Adipose tissue (tissue), 3 donors: ENCODE measurements around the gene NPLOC4. TPM values are rescaled to one million over a fixed set of nuclear protein-coding genes. Genes with fewer than 3 reads are reported as not detected.
"Not testable (repeated sequence)": the region's sequence is repeated elsewhere in the genome, so short reads cannot be mapped to it uniquely, and the experiment has no call there.

Experiments used
- H3K27ac ChIP-seq: one replicate; pipeline ENCODE4 v1.5.1; 2013; ENCODE audit warnings: low read depth, low read length
- WGBS, 3 donors: extraction: QIAGEN DNeasy Blood & Tissue Kit; methylation state at CpG; one replicate each; pipeline ENCODE4 v1.1.7; 2013; 5-methylcytosine and 5-hydroxymethylcytosine counted together
- polyA plus RNA-seq, 3 donors: library from polyadenylated mRNA; stranded (reverse); fragments of 200-250 nt; gene quantifications; one replicate each; pipeline ENCODE4 v1.2.3, GENCODE V29; 2013
- donor health status: healthy with polysubstance abuse.
- donor health status: Bipolar disorder and iron deficiency.
- donor health status: healthy.

The NPLOC4 gene
- polyA plus RNA-seq, 3 donors: 21.9 to 53.4 (median 30.8) TPM

GRCh38 chr17:81607431-81607830 is 29.5 kb downstream of the NPLOC4 start:
- WGBS, 3 donors: 78 to 87% (median 78%) methylated on average over 6 of the region's 6 CpGs
- no peak overlapping the region for H3K27ac ChIP-seq

- 74 to 90% (median 90%) methylated on average over 11 of the region's 11 CpGs for WGBS, 3 donors
- no peak overlapping the region for H3K27ac ChIP-seq
These were observed 32.9 kb downstream of the NPLOC4 start for GRCh38 chr17:81603846-81604610.

- 33 to 42% (median 41%) methylated on average over 9 of the region's 9 CpGs for whole genome bisulfite sequencing, 3 donors
- H3K27ac ChIP-seq: no peak overlapping the region
These were observed 35.3 kb downstream of the NPLOC4 start for GRCh38 chr17:81601525-81602120.

GRCh38 chr17:81599719-81600486 is 37.0 kb downstream of the NPLOC4 start:
- no peak overlapping the region for H3K27ac ChIP-seq
- 45 to 74% (median 72%) methylated on average over 10 of the region's 10 CpGs for WGBS, 3 donors

GRCh38 chr17:81593105-81593871 is 43.6 kb downstream of the NPLOC4 start:
- 90 to 94% (median 93%) methylated on average over 11 of the region's 11 CpGs for WGBS, 3 donors
- no peak overlapping the region for H3K27ac ChIP-seq

- H3K27ac ChIP-seq: no peak overlapping the region
- WGBS, 3 donors: 93 to 95% (median 94%) methylated on average over 14 of the region's 14 CpGs
These were observed 44.9 kb downstream of the NPLOC4 start for GRCh38 chr17:81591971-81592370.

GRCh38 chr17:81590121-81590520 is 46.8 kb downstream of the NPLOC4 start:
- no peak overlapping the region for H3K27ac ChIP-seq
- 91 to 95% (median 92%) methylated on average over 8 of the region's 8 CpGs for WGBS, 3 donors

- H3K27ac ChIP-seq: no peak overlapping the region
- WGBS, 3 donors: 93 to 97% (median 94%) methylated on average over 5 of the region's 5 CpGs
These were observed 47.3 kb downstream of the NPLOC4 start for GRCh38 chr17:81589612-81590011.

GRCh38 chr17:81586096-81586495 is 50.8 kb downstream of the NPLOC4 start:
- H3K27ac ChIP-seq: no peak overlapping the region
- WGBS, 3 donors: 85 to 92% (median 90%) methylated on average over 4 of the region's 4 CpGs

- 93 to 98% (median 93%) methylated on average over 14 of the region's 14 CpGs for WGBS, 3 donors
- H3K27ac ChIP-seq: not testable (repeated sequence)
These were observed 52.1 kb downstream of the NPLOC4 start for GRCh38 chr17:81584771-81585170.

- H3K27ac ChIP-seq: no peak overlapping the region
- WGBS, 3 donors: 86 to 93% (median 89%) methylated on average over 6 of the region's 6 CpGs
These were observed 53.1 kb downstream of the NPLOC4 start for GRCh38 chr17:81583589-81584342.

- 77 to 92% (median 88%) methylated on average over 12 of the region's 12 CpGs for WGBS, 3 donors
- H3K27ac ChIP-seq: no peak overlapping the region
These were observed 54.2 kb downstream of the NPLOC4 start for GRCh38 chr17:81582749-81583148.

GRCh38 chr17:81582341-81582740 is 54.6 kb downstream of the NPLOC4 start:
- WGBS, 3 donors: 82 to 92% (median 89%) methylated on average over 5 of the region's 5 CpGs
- no peak overlapping the region for H3K27ac ChIP-seq

- H3K27ac ChIP-seq: no peak overlapping the region
- 91 to 93% (median 91%) methylated on average over 8 of the region's 8 CpGs for WGBS, 3 donors
These were observed 55.2 kb downstream of the NPLOC4 start for GRCh38 chr17:81581758-81582157.

GRCh38 chr17:81580481-81580880 is 56.4 kb downstream of the NPLOC4 start:
- WGBS, 3 donors: 95 to 98% (median 95%) methylated on average over 6 of the region's 6 CpGs
- H3K27ac ChIP-seq: no peak overlapping the region

- H3K27ac ChIP-seq: no peak overlapping the region
- 89 to 95% (median 92%) methylated on average over 10 of the region's 10 CpGs for WGBS, 3 donors
These were observed 57.0 kb downstream of the NPLOC4 start for GRCh38 chr17:81579821-81580321.

- H3K27ac ChIP-seq: no peak overlapping the region
- 85 to 94% (median 92%) methylated on average over 6 of the region's 6 CpGs for WGBS, 3 donors
These were observed 57.6 kb downstream of the NPLOC4 start for GRCh38 chr17:81579298-81579697.
